GM12891 (cell line): ENCODE data around the gene AFF3.

ENCODE experiments used
- POLR2A ChIP-seq: IDR thresholded peaks from 2 replicates; pipeline ENCODE4 v1.6.1; 2011; ENCODE audit warnings: low read depth, low read length, control low read depth
- POLR2AphosphoS5 ChIP-seq: IDR thresholded peaks from 2 replicates; pipeline ENCODE4 v1.6.1; 2011; ENCODE audit warnings: low read depth, low read length, control low read depth
- SPI1 ChIP-seq: IDR thresholded peaks from 2 replicates; pipeline ENCODE4 v1.6.1; 2011; ENCODE audit warnings: low read depth, low read length, control low read depth
- TAF1 ChIP-seq: IDR thresholded peaks from 2 replicates; pipeline ENCODE4 v1.6.1; 2011; ENCODE audit warnings: low read depth, low read length, control low read depth

- TF ChIP-seq POLR2A: no peak
- TF ChIP-seq TAF1: no peak
- TF ChIP-seq POLR2AphosphoS5: no peak
- TF ChIP-seq SPI1: no peak
These were observed 597.8 kb downstream of the AFF3 start for GRCh38 chr2:99544608-99545007.
